ENCODE measurements around the gene DGCR2. TPM values are rescaled to one million over a fixed set of nuclear protein-coding genes. Genes with fewer than 3 reads are reported as not detected.

Gene DGCR2
- total RNA-seq, 6 experiments from 2014 or later = 19.8 to 31.7 (median 24.7) TPM

DNA sequence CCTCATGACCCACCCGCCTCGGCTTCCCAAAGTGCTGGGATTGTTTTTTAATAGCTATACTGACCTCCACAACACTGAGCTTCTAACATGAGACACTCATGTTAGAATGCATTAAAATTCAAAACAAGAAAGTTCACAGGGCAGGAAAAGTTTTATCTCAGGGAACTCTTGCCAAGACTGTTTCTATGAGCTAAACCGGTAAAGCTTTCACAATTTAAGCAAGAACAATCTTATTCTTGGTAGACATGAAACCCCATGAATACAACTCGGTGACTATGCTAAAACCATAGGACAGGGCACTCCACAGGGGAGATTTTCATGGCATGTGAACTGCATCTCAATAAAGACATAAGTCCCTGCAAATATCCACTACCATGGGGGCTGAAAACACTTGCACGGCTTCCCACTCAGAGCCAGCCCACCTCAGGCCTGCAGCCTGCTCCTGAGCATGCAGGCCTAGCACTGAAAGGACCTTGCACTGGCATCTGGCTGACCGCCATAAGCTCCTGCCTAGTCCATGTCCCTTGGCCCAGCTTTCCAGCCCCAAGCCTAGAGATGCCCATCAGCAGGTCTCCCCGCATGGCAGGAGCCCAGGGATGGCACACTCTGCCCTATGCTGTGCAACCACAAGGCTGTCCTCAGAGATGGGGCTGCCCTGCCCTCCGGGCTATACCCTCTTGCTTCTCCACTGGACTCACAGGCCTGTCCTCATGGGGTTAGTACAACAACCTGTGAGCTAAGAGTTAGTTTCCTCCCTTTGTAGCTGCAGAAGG lies 58.4 kb downstream of the DGCR2 start:
- WGBS (ENCODE audit: insufficient coverage, low coverage, low lambda C conversion rate, missing lambda C conversion rate) = 61% methylated on average over 4 of the region's 8 CpGs
- no peak overlapping the region for H3K27ac ChIP-seq
- DNase-seq (peak; percentile 85 to 94 (median 92)), ATAC-seq (peak; percentile 73 to 94 (median 86))
- H3K4me1 ChIP-seq = peaks cover 0 to 26% (median 9%) of the 10 kb centered on the region in 4 donors
- H3K9me3 ChIP-seq = no peaks in the 10 kb centered on the region
- no peaks in the 10 kb centered on the region for H3K27me3 ChIP-seq
- TF ChIP-seq, protein P1, sequence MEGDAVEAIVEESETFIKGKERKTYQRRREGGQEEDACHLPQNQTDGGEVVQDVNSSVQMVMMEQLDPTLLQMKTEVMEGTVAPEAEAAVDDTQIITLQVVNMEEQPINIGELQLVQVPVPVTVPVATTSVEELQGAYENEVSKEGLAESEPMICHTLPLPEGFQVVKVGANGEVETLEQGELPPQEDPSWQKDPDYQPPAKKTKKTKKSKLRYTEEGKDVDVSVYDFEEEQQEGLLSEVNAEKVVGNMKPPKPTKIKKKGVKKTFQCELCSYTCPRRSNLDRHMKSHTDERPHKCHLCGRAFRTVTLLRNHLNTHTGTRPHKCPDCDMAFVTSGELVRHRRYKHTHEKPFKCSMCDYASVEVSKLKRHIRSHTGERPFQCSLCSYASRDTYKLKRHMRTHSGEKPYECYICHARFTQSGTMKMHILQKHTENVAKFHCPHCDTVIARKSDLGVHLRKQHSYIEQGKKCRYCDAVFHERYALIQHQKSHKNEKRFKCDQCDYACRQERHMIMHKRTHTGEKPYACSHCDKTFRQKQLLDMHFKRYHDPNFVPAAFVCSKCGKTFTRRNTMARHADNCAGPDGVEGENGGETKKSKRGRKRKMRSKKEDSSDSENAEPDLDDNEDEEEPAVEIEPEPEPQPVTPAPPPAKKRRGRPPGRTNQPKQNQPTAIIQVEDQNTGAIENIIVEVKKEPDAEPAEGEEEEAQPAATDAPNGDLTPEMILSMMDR (IDR thresholded peaks at IDR 0.05) = no peak
- peaks cover 0 to 67% (median 7%) of the 10 kb centered on the region in 4 donors for H3K36me3 ChIP-seq
- no peak overlapping the region for H3K4me3 ChIP-seq
- intact Hi-C loops (cut with DNase I) = no loop called here

DNA sequence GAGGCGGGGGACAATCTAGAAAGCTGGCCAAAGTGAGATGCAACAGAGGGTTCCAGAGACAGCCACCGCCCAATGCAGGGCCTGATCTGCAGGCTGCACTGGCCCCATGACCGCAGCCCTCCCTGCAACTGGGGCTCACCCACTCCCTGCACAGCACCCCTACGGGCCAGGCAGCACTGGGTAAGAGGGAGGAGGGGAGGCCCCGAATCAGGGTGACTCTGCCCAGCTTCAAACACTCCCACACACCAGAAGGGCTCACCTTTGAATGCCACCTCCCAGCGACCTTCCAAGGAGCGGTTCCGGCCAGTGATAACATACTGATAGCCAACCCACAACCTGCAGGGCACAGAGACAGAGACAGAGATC lies 59.3 kb downstream of the DGCR2 start:
- Histone ChIP-seq H3K4me1 (peaks cover 0 to 29% (median 9%) of the 10 kb centered on the region in 4 donors), H3K36me3 (peaks cover 0 to 66% (median 7%) of the 10 kb centered on the region in 4 donors), H3K27ac (no peak overlapping the region), H3K9me3 (no peaks in the 10 kb centered on the region), H3K27me3 (no peaks in the 10 kb centered on the region), H3K4me3 (no peak overlapping the region)
- TF ChIP-seq POLR2A (IDR thresholded peaks at IDR 0.05) = no peak
- TF ChIP-seq, protein P1 (IDR thresholded peaks at IDR 0.05) = no peak
- WGBS (ENCODE audit: insufficient coverage, low coverage, low lambda C conversion rate, missing lambda C conversion rate) = 91% methylated on average over 4 of the region's 8 CpGs
- DNase-seq = no peak
- peak in 2 of 4 donors; percentile 2 to 4 for ATAC-seq
- intact Hi-C loops (cut with DNase I) = no loop called here

DNA sequence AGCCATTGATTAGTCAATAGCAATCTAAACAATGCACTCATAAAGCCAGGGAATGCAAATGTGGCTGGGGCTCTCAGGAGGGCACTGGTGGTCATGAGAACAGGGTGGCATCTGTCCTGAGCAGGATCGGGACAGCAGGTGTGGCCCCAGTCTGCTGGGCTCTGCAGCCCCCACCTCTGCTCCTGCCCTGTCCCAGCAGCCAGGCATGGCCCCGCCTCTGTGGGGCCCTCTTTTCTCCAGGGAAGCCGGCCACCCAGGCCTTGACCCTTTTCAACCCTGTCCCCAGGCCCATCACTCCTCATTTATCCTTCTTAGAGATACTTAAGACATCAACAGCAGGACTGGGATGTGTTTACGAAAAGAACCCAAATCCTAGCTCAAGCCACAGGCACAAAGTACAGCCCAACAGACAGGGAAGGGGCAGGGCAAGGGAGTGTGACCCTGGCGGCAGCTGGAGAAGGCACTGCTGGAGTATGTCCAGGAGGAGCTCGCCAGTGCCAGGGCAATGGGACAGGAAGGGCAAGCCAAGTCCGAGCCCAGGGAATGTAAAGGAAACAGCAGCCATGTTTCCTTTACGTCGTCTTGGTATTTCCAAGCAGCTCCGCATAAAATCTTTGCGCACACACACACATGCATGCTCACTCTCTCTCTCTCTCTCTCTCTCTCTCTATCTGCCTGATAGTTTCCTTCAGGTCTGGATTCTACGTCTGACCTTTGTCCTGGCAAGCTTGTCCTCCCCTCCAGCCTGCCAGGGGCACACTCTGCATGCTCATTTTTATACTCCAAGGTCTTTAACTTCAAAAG lies 59.9 kb downstream of the DGCR2 start:
- Histone ChIP-seq H3K27me3 (no peaks in the 10 kb centered on the region), H3K9me3 (no peaks in the 10 kb centered on the region), H3K36me3 (peaks cover 0 to 60% (median 7%) of the 10 kb centered on the region in 4 donors), H3K4me1 (peaks cover 0 to 30% (median 9%) of the 10 kb centered on the region in 4 donors), H3K27ac (no peak overlapping the region), H3K4me3 (no peak overlapping the region)
- DNase-seq (no peak), ATAC-seq (peak in 2 of 4 donors; percentile 18 to 23)
- TF ChIP-seq POLR2A (IDR thresholded peaks at IDR 0.05) = no peak
- TF ChIP-seq, protein P1 (IDR thresholded peaks at IDR 0.05) = no peak
- 53% methylated on average over 10 of the region's 12 CpGs for WGBS (ENCODE audit: insufficient coverage, low coverage, low lambda C conversion rate, missing lambda C conversion rate)
- intact Hi-C loops (cut with DNase I) = no loop called here

DNA sequence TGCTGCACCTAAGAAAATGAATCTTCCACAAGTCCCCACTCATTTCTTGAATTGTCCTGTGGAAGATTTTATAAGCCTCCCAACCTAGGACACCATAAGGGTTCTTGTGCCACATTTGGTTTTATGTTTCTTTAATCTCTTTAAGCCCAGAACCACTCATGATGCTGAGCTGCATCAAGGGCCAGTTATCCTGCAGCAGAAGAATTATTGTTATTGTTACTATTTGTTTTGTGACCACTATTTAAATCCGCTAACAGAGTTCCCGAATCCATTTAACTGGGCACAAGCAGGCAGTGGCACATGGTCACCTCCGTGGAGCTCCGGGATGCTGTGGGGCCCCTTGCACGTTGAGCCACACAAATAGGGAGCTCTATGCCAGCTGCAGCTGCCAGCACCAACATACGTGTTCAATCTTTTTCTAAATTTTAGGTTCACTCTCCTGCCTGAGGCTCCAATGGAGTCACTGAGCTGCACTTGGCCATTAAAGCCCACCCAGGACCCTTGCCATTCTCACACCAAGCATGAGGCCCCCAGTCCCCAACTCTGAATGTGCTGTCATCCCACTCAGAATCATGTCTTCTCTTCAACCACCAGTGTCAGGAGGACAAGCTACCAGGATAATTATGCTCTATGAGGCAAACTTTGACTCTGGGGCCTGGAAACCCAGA lies 60.6 kb downstream of the DGCR2 start:
- peaks cover 0 to 57% (median 7%) of the 10 kb centered on the region in 4 donors for H3K36me3 ChIP-seq
- no peak overlapping the region for H3K27ac ChIP-seq
- intact Hi-C loops (cut with DNase I) = no loop called here
- no peaks in the 10 kb centered on the region for H3K9me3 ChIP-seq
- H3K4me1 ChIP-seq = peaks cover 0 to 30% (median 9%) of the 10 kb centered on the region in 4 donors
- DNase-seq = no peak
- 85% methylated on average over 6 of the region's 6 CpGs for WGBS (ENCODE audit: insufficient coverage, low coverage, low lambda C conversion rate, missing lambda C conversion rate)
- TF ChIP-seq, protein P1 (IDR thresholded peaks at IDR 0.05) = no peak
- TF ChIP-seq POLR2A (IDR thresholded peaks at IDR 0.05) = no peak
- no peak for ATAC-seq
- H3K27me3 ChIP-seq = no peaks in the 10 kb centered on the region
- no peak overlapping the region for H3K4me3 ChIP-seq
